GM12878 (cell line): ENCODE data around the gene SFT2D3.

Source experiments
- CBX5 ChIP-seq: sonication (generic); IDR thresholded peaks from 2 replicates; pipeline ENCODE4 v1.6.1; 2016; ENCODE audit warnings: low read depth, moderate library complexity, mild to moderate bottlenecking, inconsistent platforms
- JUND ChIP-seq: IDR thresholded peaks from 2 replicates; pipeline ENCODE4 v1.6.1; 2012; ENCODE audit warnings: low read depth, mild to moderate bottlenecking, low read length, improper control_type of control experiment, moderate library complexity
- NFIC ChIP-seq: IDR thresholded peaks from 2 replicates; pipeline ENCODE4 v1.6.1; 2012; ENCODE audit warnings: low read depth, mild to moderate bottlenecking, inconsistent platforms, low read length, moderate library complexity
- SMC3 ChIP-seq: IDR thresholded peaks from 2 replicates; pipeline ENCODE4 v1.6.1; 2011; ENCODE audit warnings: low read length, improper control_type of control experiment, borderline replicate concordance
- SREBF2 ChIP-seq: IDR thresholded peaks from 2 replicates; pipeline ENCODE4 v1.6.1; 2012; ENCODE audit warnings: mild to moderate bottlenecking, low read length
- SRF ChIP-seq, 2 experiments: IDR thresholded peaks; 2 replicates each; pipeline ENCODE4 v1.6.1; 2011; ENCODE audit warnings: low read depth in 2 of 2, low read length in 2 of 2, mild to moderate bottlenecking in 1 of 2, moderate library complexity in 1 of 2
- TF ChIP-seq, protein P1 (sequence below): IDR thresholded peaks from 2 replicates; pipeline ENCODE4 v1.6.1; 2011; ENCODE audit warnings: low read depth, low read length, improper control_type of control experiment, borderline replicate concordance
- TF ChIP-seq, protein P2 (sequence below): IDR thresholded peaks from 2 replicates; pipeline ENCODE4 v1.6.1; 2012; ENCODE audit warnings: mild to moderate bottlenecking, low read depth, low read length
- TF ChIP-seq, protein P3 (sequence below), 3 experiments: IDR thresholded peaks in 2 of 3; conservative IDR thresholded peaks in 1 of 3; 2 replicates each; pipeline ENCODE4 v1.5.1; 2011; ENCODE audit warnings: low read depth in 3 of 3, low read length in 3 of 3, mild to moderate bottlenecking in 3 of 3, control low read depth in 2 of 3, moderate library complexity in 2 of 3, inconsistent platforms in 1 of 3, mixed read lengths in 1 of 3; ENCODE audit not compliant: control insufficient read depth in 2 of 3, insufficient read depth in 1 of 3; ENCODE audit errors: extremely low read depth in 1 of 3
- TF ChIP-seq, protein P4 (sequence below): IDR thresholded peaks from 2 replicates; pipeline ENCODE4 v1.6.1; 2011; ENCODE audit warnings: low read depth, mild to moderate bottlenecking, low read length, moderate library complexity, borderline replicate concordance; ENCODE audit errors: extremely low read depth

DNA sequence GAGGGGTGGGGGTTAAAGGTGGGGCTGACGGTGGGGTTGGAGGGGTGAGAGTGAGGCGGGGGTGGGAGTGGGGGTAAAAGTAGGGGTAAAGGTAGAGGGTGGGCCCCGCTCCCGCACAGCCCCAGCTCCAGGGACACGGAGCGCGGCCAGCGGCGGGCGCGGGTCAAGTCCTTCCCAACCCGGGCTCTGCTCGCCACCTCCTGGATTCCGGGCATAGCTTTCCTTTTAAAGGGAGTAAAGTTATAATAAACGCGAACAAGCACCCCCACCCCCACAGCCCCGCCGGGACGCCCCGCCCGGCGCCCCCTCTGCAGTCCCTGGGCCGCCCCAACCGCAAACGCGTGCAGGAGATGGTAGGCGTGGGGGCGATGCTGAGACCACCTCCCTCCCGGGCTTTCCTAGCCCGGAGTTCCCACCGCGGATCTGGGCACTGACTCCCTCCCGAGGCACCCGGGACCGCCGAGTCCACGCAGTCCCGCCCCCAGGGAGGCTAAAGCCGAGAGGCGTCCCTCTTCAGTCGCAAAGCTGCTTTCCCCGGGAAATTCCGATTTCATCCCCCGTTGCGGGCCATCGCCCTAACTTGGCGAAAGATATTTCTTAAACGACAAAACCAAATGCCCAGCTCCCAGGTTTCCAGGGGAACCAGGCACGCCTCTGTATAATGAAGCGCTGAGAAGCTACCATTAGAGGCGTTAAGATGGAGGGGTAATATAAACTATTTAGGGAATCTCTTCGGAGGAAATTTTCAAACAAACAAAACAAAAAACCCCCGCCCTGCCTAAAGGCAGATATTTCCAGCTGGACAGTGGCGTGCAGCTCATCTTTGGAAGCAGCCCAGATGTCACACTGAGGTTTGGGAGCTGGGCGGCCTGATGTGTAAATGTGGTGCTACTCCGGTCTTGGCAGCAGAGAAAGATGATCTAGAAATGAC lies 25.7 kb upstream of the SFT2D3 start, which contains the start of gene LIMS2:
- TF ChIP-seq NFIC = no peak
- TF ChIP-seq, protein P1, sequence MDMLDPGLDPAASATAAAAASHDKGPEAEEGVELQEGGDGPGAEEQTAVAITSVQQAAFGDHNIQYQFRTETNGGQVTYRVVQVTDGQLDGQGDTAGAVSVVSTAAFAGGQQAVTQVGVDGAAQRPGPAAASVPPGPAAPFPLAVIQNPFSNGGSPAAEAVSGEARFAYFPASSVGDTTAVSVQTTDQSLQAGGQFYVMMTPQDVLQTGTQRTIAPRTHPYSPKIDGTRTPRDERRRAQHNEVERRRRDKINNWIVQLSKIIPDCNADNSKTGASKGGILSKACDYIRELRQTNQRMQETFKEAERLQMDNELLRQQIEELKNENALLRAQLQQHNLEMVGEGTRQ = no peak
- no peak for TF ChIP-seq CBX5
- no peak for TF ChIP-seq JUND
- TF ChIP-seq SREBF2 = no peak
- TF ChIP-seq, protein P2, sequence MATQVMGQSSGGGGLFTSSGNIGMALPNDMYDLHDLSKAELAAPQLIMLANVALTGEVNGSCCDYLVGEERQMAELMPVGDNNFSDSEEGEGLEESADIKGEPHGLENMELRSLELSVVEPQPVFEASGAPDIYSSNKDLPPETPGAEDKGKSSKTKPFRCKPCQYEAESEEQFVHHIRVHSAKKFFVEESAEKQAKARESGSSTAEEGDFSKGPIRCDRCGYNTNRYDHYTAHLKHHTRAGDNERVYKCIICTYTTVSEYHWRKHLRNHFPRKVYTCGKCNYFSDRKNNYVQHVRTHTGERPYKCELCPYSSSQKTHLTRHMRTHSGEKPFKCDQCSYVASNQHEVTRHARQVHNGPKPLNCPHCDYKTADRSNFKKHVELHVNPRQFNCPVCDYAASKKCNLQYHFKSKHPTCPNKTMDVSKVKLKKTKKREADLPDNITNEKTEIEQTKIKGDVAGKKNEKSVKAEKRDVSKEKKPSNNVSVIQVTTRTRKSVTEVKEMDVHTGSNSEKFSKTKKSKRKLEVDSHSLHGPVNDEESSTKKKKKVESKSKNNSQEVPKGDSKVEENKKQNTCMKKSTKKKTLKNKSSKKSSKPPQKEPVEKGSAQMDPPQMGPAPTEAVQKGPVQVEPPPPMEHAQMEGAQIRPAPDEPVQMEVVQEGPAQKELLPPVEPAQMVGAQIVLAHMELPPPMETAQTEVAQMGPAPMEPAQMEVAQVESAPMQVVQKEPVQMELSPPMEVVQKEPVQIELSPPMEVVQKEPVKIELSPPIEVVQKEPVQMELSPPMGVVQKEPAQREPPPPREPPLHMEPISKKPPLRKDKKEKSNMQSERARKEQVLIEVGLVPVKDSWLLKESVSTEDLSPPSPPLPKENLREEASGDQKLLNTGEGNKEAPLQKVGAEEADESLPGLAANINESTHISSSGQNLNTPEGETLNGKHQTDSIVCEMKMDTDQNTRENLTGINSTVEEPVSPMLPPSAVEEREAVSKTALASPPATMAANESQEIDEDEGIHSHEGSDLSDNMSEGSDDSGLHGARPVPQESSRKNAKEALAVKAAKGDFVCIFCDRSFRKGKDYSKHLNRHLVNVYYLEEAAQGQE = no peak
- TF ChIP-seq, protein P3, sequence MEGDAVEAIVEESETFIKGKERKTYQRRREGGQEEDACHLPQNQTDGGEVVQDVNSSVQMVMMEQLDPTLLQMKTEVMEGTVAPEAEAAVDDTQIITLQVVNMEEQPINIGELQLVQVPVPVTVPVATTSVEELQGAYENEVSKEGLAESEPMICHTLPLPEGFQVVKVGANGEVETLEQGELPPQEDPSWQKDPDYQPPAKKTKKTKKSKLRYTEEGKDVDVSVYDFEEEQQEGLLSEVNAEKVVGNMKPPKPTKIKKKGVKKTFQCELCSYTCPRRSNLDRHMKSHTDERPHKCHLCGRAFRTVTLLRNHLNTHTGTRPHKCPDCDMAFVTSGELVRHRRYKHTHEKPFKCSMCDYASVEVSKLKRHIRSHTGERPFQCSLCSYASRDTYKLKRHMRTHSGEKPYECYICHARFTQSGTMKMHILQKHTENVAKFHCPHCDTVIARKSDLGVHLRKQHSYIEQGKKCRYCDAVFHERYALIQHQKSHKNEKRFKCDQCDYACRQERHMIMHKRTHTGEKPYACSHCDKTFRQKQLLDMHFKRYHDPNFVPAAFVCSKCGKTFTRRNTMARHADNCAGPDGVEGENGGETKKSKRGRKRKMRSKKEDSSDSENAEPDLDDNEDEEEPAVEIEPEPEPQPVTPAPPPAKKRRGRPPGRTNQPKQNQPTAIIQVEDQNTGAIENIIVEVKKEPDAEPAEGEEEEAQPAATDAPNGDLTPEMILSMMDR (IDR thresholded peaks at IDR 0.05 in 2 of 3, conservative IDR thresholded peaks at IDR 0.05 in 1 of 3; ENCODE audit: control insufficient read depth in 2 of 3, extremely low read depth in 1 of 3, insufficient read depth in 1 of 3, low read depth in 3 of 3, low read length in 3 of 3) = no peak
- no peak for TF ChIP-seq SMC3
- no peak for TF ChIP-seq SRF (IDR thresholded peaks at IDR 0.05; ENCODE audit: low read depth in 2 of 2, low read length in 2 of 2)
- TF ChIP-seq, protein P4, sequence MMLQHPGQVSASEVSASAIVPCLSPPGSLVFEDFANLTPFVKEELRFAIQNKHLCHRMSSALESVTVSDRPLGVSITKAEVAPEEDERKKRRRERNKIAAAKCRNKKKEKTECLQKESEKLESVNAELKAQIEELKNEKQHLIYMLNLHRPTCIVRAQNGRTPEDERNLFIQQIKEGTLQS = no peak
